ENCODE data around the gene LIPF.
"Not testable (repeated sequence)": the region's sequence is repeated elsewhere in the genome, so short reads cannot be mapped to it uniquely, and the experiment has no call there.

LIPF gene, protein sequence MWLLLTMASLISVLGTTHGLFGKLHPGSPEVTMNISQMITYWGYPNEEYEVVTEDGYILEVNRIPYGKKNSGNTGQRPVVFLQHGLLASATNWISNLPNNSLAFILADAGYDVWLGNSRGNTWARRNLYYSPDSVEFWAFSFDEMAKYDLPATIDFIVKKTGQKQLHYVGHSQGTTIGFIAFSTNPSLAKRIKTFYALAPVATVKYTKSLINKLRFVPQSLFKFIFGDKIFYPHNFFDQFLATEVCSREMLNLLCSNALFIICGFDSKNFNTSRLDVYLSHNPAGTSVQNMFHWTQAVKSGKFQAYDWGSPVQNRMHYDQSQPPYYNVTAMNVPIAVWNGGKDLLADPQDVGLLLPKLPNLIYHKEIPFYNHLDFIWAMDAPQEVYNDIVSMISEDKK
- total RNA-seq: 0 reads per million in 4 experiments

DNA sequence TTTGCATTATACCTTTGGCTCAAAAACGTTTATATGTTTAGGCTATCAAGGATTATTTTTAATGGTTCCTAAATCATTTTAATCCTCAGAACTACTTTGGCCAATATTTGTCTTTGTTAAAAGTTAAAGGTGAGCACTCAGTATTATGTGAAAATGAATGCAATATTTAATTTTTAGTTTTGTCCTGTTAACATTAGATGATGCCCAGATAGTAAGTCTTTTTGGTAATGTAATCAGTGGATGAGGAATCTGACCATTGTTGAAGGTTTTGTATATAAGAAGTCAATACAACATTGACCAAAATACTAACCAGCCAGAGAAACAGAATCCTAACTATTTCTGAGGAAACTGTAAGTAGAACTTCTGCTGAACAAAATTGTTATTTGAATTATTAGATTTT is at the start of gene LIPF:
LIPF (plus strand) TSS at position 301 of the 400 bp plus-strand sequence. CDS start 2,856 bp downstream, outside the sequence.
- DNase-seq: no peak

DNA sequence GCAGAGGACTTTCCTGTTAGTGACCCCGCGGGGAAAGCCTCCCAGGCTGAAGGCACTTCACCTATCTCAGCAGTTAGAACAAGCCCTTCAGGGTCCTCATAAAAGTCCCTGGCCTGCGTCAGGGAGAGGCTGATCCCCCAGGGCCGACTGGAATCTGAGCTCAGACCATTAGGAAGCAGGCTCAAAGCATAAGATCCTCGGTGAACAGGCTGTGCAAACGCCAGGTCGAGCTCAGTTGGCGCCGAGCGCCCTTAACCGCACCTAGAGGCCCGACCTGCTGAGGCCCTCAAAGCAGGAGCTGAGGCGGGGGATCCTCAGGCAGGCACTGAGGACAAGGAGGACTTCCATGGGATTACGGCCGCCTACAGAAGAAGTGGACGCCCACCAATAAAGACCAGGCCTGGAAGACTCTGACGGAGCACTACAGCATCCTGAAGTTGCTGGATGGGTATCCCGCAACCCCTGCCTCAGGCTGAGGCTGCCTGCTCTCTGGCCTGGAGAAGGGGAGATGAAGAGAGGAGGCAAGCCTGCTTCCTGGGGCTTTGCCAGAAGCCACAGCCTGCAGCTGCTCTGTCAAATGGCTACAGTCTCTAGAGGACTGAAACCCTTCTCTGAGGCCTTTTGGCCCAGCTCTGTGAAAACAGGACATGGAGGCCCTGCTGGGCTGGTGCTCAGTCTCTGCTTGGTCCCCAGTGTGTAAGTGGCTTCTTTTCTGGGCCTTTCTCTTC is 47.8 kb upstream of the LIPF start:
- DNase-seq: no peak

DNA sequence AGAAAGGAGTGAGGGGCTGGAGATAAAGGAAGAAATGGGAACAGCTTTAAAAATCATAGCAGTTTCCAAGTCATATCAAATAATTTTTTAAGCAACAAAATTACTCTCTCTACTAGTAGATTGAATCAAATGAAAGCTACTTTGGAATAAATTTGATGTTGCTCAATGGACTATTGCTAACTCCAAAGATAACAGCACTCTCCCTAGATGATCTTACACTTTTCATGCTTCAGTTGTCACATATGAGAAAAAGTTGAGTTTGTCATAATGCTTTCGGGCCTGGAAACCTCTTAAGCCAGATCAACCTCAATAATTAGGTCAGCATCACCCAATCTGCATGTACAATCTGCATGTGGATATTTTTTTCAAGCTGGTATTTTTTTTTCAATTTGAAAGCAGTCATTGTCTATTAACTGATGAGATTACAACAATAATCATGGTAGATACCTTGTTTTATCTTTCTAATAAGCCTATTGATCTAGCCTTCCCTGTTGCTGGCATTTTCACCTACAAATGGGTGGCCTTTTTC is 46.4 kb upstream of the LIPF start:
- no peak for DNase-seq

DNA sequence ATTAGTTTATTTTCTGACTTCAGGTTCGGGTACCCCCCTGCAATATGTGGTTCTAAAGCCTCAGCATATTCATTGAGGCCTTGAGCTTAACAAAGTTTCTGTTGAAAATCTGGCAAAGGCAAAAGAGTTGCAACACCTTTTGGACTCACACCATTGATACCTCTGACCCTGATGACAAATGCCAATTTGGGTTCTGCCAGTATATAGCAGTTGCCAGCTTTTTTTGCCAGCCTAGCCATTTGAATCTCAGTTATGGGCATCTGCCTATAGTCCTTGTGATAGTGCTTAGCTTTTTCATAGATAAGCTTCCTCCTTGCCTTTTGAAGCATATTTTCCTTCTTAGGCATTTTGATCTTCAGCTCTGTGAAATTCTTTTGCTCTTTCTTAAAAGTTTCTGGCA is 45.7 kb upstream of the LIPF start:
- DNase-seq: no peak

DNA sequence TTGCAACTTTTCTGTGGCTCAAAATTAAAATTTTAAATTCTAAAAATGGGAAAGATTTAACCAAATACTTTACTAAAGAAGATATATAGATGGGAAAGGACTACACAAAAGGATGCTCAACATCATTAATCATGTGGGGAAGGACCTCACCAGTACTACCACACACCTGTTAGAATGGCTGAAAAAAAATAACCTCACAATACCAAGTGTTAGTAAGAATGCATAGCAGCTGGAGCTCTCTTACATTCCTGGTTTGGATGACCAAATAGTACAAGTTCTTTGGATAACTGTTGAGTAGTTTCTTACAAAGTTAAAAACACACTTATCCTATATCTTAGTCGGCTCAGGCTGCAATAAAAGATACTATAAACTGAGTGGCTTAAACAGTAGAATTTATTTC is 43.8 kb upstream of the LIPF start:
- no peak for DNase-seq

DNA sequence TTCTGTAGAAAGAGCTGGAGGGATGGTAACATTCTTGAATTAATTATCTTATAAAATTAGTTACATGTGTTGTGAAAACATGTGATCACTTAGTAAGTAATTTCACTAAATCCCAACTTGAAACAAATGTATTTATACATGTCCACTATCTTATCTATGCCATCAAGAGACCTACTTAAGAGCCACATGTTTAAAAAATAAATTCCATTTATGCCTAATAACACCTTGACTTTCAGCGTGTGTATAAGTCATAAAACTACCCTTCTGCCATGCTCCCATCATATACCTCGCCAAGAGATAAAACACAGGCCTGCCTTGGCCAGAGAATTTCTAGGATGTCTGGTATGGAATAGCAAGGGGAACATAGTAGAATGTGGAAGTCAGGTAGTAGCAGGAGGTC is 40.4 kb upstream of the LIPF start:
- DNase-seq: no peak

DNA sequence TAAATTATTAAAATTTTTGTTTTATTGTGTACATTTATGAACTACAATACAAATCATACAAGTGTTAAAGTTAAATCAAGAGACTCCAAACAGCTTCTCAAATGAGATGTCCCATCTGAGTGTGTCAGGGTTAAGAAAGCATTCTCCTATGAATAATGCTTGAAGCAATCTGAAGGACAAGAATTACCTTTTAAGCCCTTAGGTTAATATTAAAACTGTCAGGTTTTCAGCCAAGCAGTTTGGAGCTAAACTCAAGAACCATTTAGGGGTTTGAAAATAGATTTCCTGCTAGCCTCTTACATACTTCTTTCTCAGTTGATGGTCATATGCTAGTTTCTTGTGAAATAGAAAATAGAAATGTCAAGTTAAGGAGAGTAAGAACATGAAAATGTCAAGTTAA is 39.4 kb upstream of the LIPF start:
- no peak for DNase-seq

DNA sequence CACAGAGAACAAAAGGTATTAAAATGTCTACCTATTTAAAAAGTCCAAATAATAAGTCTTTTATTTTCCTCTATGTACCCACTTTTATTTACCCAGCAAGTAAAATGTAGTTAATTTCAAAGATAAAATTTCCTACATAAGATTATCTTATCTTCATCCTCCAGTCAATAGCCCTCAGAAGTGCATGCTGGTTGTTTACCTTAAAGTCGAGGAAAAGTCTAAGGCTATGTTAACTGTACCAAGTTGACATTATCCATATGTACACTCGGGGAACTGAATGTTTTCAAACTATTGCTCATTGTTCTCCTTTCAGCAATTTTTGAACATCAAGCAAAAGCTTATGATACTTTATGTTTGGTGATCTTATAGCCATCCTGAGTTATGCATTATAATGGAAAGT is 24.1 kb upstream of the LIPF start:
- no peak for DNase-seq

DNA sequence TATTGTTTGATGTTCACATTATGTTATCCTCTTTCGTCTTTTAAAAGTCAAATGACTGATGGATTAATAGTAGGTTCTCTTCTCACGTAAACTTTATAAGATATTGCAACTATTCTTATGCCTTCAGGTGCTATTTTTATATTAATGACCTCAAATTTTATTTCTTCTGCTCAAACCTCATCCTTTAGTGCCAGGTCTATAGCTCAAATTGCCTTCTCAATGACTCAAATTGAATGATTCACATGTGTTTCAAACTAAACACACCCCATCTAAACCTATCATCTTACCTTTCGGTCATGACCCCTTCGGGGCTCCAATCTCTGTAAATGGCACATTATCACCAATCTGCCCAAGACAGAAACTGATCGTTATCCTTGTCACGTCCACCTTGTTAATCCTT is 22.0 kb upstream of the LIPF start:
- DNase-seq: no peak

DNA sequence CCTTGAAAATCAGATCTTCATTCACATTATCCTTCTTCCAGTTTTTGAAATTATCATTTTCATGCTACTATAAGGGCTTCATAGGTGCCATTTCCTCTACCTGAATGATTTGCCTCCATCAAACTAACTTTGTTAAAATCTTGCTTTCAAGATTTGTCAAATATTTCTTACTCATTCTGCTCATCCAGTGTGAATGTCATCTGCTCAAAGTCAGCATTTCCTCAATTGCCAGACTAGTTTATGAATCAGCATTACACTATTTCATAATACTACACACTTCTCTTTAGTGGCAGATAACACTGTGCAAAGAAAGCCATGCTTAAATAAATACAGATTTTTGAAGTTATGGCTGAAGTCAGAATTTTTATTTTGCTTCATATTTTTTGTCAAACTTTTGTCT is 21.3 kb upstream of the LIPF start:
- DNase-seq: no peak

DNA sequence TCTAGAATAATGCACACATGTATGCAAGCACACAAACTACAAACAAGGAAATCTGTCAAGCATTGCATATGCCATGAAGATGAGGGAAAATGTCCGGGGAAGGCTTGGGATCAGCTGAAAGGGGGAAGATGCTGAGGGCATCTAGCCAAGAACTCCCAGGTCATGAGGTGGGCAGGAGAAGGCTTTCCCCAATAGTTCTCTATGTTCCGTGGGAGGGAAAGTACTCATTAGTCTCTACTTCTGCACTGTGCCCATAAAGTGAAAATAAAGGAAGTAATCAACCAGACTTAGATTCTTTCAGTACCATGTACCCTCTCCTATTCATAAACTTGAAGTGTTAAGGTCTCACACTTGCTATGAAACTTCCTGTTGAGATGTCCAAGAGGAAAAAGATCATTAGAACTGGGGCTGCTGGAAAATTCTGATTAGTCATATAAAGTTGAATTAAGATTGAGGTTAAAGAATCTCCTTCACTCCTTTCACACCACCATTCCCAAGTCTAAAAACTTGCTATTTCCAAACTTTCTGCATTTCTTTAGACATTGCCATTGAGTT is 17.1 kb upstream of the LIPF start:
- no peak for DNase-seq

DNA sequence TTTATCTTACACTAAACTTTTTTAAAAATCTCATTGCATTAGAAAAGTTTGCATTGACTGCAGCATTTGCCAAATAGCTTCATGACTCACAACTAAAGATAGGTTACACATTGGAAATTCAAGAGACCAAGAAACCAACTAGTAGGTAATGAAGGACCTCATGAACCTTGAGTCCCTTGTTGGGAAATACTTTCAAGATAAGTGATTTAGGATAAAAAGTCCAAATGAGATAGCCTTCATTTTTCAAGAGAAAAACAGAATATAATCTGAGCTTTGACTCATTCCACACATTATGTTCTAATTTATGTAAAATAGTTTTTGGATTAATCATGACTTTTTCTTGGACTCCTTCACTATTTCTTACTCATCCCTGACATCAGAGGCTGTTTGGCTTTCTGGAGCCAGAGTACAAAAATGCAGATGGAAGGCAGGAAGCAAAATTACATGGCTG is 13.1 kb upstream of the LIPF start:
- no peak for DNase-seq

DNA sequence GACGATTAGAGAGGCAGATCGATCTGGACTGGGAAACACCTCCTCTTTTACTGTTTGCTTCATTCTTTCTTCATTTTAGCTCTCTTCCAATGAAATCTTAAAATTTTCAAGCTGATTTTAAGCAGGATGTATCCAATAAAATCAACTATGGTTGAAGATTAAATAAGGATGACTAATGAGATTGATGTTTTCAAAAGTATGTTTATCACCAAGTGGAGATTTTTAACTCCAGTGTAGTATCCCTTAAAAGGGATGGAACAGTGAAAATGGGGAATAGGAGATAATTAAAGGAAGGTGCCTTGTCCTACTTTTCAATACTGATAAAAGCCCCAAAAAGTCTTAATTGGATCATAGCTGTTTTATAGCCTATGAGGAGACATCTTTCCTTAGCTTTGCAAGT is 11.6 kb upstream of the LIPF start:
- no peak for DNase-seq

DNA sequence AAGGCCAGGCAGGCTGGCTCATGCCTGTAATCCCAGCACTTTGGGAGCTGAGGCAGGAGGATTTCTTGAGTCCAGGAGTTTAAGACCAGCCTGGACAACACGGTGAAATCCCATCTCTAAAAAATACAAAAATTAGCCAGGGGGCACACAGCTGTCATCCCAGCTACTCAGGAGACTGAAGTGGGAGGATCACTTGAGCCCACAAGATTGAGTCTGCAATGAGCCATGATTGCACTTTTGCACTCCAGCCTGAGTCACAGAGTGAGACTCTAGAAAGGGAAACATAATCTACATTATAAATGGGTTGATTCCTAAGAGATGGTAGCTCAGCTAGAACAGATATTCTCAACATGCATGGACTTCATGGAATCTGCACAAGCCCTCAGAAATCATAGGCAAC is 6.3 kb upstream of the LIPF start:
- DNase-seq: no peak

DNA sequence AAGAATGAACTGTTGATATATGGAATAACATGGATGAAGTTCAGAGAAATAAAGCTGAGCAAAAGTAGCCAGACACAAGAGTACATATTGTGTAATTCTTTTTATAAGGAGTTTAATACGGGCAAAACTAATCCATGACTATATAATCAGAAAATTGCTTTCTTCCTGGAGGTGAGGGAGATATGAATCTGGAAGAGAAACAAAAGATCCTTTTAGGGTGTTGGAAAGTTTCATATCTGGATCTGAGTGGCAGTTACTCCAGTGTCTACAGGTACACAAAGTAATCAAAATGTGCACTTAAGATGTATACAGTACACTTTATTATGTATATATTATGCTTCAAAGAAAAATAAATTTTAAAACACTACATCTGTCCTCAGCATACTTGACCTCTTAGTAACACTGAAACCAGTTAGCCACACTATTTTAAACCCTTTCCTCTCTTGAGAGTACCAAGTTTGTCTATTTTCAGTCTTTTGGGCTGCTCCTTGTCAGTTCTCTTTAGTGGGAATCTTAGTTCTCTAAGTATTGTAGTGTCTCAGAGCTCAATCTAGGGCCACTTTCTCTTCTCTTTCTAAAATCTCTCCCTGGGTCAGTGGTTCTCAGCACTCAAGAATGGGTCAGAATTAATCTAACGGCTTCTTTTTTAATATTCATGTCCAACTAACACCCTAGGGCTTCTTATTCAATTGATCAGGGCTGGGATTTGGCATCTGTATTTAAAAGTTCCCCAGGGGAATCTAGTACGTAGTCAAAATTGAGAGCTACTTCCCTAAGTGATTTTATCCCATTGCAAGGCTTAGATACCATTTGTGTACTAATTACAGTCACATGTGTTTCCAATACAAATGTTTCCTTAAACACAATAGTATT is 4.3 kb upstream of the LIPF start:
- DNase-seq: no peak

DNA sequence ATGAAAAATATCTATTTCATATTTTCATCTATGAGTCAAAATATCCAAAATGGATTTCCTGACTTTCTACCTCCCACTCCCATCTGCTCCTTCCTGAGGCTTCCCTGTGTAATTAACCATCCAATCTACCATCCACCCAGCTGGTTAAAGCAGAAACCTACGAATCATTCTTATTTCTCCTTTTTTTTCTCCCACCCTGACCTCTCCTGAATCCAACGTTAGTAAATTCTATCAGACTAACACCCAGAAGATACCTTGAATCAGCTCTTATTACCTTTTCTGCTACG is 3.7 kb upstream of the LIPF start:
- no peak for DNase-seq

DNA sequence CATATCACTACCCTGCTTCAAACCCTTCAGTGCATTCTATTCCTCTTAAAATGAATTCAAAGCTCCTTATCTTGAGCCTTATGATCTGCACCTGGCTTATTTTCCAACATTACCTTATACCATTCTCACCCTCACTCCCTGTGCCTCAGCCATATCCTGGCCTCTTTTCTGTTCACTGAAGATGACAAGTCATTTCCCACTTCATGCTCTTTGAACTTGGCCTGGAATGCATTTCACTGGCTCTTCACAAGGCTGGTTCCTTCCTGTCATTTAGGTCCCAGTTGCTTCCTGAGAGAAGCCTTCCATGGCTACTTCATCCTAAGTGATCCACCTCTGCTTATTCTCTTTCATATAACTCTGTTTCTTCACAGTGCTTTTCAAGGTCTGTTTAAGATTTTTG is 3.2 kb upstream of the LIPF start:
- no peak for DNase-seq

DNA sequence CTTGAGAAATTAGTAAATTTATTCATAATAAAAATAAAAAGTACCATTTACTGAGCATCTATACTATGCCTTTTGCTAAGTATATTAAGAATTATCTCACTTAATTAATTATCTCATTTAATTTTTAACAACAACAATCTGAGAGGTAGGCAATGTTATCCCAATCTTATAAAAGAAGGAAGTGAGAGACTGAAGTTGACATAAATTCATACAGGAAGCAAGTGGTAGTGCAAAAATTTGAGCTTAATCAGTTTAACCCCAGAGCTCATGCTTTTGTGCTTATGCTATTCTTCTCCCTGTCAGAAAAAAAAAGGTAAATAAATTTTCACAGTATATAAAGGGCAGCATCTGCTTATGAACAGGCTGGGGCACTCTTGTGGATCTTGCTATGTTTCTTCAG is 2.7 kb upstream of the LIPF start:
- DNase-seq: no peak

DNA sequence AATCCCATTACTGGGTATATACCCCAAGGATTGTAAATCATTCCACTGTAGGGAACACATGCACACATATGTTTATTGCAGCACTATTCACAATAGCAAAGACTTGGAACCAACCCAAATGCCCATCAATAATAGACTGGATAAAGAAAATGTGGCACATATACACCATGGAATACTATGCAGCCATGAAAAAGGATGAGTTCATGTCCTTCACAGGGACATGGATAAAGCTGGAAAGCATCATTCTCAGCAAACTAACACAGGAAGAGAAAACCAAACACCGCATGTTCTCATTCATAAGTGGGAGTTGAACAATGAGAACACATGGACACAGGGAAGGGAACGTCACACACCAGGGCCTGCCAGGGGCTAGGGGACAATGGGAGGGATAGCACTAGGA is 1.1 kb upstream of the LIPF start:
- not testable (repeated sequence) for DNase-seq

DNA sequence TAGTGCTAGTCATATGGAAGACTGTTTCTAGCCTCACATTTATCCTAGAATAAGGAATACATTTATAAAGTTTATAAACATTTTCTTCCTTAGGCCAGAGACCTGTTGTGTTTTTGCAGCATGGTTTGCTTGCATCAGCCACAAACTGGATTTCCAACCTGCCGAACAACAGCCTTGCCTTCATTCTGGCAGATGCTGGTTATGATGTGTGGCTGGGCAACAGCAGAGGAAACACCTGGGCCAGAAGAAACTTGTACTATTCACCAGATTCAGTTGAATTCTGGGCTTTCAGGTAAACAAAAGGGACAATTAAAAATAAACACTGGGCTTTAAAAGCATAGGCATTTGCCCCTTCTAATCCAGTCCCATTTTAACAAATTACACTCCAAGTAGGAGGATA is 4.2 kb downstream of the LIPF start:
- no peak for DNase-seq

DNA sequence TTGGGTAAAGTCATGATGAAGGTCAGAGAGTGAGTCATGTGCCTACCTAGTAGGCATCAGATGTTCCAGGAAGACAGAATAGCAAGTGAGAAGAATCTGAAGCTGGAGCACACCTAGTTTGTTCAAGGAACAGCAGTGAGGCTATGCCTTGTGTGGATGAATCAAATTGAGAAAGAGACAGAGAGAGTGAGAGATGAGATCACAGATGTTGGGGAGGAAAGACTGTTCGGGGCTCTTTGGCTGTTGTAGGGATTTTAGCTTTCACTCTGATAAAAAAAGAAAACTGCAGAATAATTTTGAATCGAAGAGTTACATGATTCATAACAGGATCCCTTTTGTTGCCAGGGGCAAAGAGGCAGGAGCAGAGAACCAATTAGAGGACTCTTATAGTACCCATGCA is 6.3 kb downstream of the LIPF start:
- no peak for DNase-seq

DNA sequence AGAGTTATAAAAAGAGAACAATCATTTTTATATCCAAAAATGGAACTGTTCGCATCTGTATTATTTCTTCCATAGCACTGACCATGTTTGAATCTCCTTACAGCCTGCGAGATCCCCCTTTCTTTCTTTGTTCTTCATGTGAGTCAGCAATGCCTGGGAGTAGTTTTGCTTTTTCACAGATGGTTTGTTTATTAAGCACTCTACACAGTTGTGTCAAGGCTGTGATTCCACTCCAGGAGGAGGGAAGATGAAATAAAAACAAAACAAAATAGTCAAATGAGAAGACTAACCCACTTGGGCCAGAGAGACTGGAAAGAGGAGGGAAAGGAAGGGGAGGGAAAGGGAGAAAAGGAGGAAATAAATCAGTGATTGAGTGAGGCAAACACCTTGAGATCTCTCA is 7.8 kb downstream of the LIPF start:
- no peak for DNase-seq

All from effector CD8-positive, alpha-beta T cell (primary cell).